Right forelimb (tissue), 1 donor: ENCODE measurements around the gene CHST15.

Experiments
- DNase-seq: peaks from one replicate; pipeline ENCODE4 v3.0.0-alpha.2; 2018

CHST15 gene

GRCh38 chr10:124079864-124080263, 13.5 kb downstream of the CHST15 start:
- no peak for DNase-seq

- DNase-seq, result no peak
Measured at GRCh38 chr10:124078714-124079113, 14.7 kb downstream of the CHST15 start.

GRCh38 chr10:124078028-124078427, 15.4 kb downstream of the CHST15 start:
- no peak for DNase-seq

GRCh38 chr10:124077208-124077993, 16.0 kb downstream of the CHST15 start:
- no peak for DNase-seq

GRCh38 chr10:124076148-124076733, 17.2 kb downstream of the CHST15 start:
- no peak for DNase-seq

- no peak for DNase-seq
Measured at GRCh38 chr10:124075231-124075955, 18.0 kb downstream of the CHST15 start.

- no peak for DNase-seq
Measured at GRCh38 chr10:124074501-124075109, 18.8 kb downstream of the CHST15 start.

- no peak for DNase-seq
Measured at GRCh38 chr10:124073978-124074377, 19.4 kb downstream of the CHST15 start.

- no peak for DNase-seq
Measured at GRCh38 chr10:124072541-124072940, 20.9 kb downstream of the CHST15 start.

- no peak for DNase-seq
Measured at GRCh38 chr10:124072106-124072505, 21.3 kb downstream of the CHST15 start.

GRCh38 chr10:124071141-124071540, 22.3 kb downstream of the CHST15 start:
- DNase-seq, result no peak

- DNase-seq, result no peak
Measured at GRCh38 chr10:124070666-124071065, 22.7 kb downstream of the CHST15 start.

- no peak for DNase-seq
Measured at GRCh38 chr10:124069341-124070264, 23.8 kb downstream of the CHST15 start.

GRCh38 chr10:124068929-124069328, 24.5 kb downstream of the CHST15 start:
- DNase-seq, result no peak

GRCh38 chr10:124067825-124068400, 25.5 kb downstream of the CHST15 start:
- DNase-seq, result no peak

GRCh38 chr10:124066781-124067714, 26.4 kb downstream of the CHST15 start:
- DNase-seq, result peak; percentile 62

GRCh38 chr10:124066126-124066700, 27.2 kb downstream of the CHST15 start:
- DNase-seq, result no peak

GRCh38 chr10:124065382-124066125, 27.8 kb downstream of the CHST15 start:
- no peak for DNase-seq

- no peak for DNase-seq
Measured at GRCh38 chr10:124064676-124065075, 28.7 kb downstream of the CHST15 start.
